ENCODE measurements around the gene LAD1.

DNA sequence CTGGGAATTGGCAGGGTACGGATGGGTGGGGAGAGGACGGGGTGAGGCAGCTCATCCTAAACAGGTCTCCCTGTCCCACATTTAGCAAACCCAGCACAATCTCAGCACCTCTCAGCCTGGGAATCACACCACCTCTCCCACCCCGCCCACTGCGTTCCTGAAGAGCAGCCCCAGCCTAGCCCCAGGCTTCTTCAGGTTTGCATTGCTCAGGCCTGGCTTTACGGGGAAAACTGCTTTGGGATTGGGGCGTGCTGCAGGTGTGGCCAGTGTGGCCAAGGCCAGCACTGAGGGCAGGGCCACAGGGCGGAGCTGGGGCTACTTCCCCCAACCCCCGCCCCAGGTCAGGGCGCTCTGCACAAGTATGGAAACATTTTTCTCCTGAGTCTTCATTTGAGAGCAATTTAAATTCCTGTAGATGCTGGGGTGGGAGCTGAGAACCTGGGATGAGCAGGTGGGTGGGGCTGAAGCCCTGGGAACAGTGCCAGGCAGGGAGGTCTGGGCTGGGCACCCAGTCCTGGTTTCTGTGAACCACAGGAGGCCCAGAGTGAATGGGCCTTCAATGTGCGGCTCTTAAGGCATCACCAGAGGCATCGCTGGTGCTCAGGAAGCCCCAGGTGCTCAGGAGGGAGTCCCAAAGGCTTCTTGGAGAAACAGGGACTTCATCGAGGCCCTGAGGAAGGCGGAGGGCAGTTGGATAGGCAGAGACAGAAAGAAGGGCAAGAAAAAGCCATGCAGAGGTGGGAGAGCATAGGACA, 45.8 kb downstream of the LAD1 start:
- TF ChIP-seq POLR2A (IDR thresholded peaks at IDR 0.05; ENCODE audit: low read length) (no peak), GATA1 (IDR thresholded peaks at IDR 0.05; ENCODE audit: low read depth, low read length) (no peak)
